Measurements from ENCODE around the gene SLC25A4.
A peak's percentile ranks its signal among the peaks of the same experiment; 100 is the strongest.
"Not testable (repeated sequence)": the region's sequence is repeated elsewhere in the genome, so short reads cannot be mapped to it uniquely, and the experiment has no call there.

Gene SLC25A4

GRCh38 chr4:185142912-185143600 is at the start of gene SLC25A4:
Gene SLC25A4 (plus strand): TSS chr4:185143266. CDS start chr4:185143373, 107 bp downstream.
- DNase-seq (ENCODE audit: low spot score) = peak; percentile 78

- DNase-seq (ENCODE audit: low spot score) = no peak
Observed at GRCh38 chr4:185093603-185094002, 49.5 kb upstream of the SLC25A4 start.

- peak; percentile 17 for DNase-seq (ENCODE audit: low spot score)
Observed at GRCh38 chr4:185096032-185096653, 46.9 kb upstream of the SLC25A4 start.

- DNase-seq (ENCODE audit: low spot score) = no peak
Observed at GRCh38 chr4:185098474-185098873, 44.6 kb upstream of the SLC25A4 start.

GRCh38 chr4:185099024-185099682 is 43.9 kb upstream of the SLC25A4 start:
- no peak for DNase-seq (ENCODE audit: low spot score)

- DNase-seq (ENCODE audit: low spot score) = no peak
Observed at GRCh38 chr4:185099940-185100339, 43.1 kb upstream of the SLC25A4 start.

GRCh38 chr4:185100423-185100822 is 42.6 kb upstream of the SLC25A4 start:
- DNase-seq (ENCODE audit: low spot score) = no peak

GRCh38 chr4:185101354-185101890 is 41.6 kb upstream of the SLC25A4 start:
- DNase-seq (ENCODE audit: low spot score) = no peak

GRCh38 chr4:185104733-185105132 is 38.3 kb upstream of the SLC25A4 start:
- no peak for DNase-seq (ENCODE audit: low spot score)

GRCh38 chr4:185106353-185106752 is 36.7 kb upstream of the SLC25A4 start:
- DNase-seq (ENCODE audit: low spot score) = no peak

- DNase-seq (ENCODE audit: low spot score) = not testable (repeated sequence)
Observed at GRCh38 chr4:185107574-185107973, 35.5 kb upstream of the SLC25A4 start.

- no peak for DNase-seq (ENCODE audit: low spot score)
Observed at GRCh38 chr4:185108185-185108584, 34.9 kb upstream of the SLC25A4 start.

- DNase-seq (ENCODE audit: low spot score) = no peak
Observed at GRCh38 chr4:185108669-185109068, 34.4 kb upstream of the SLC25A4 start.

GRCh38 chr4:185109736-185110135 is 33.3 kb upstream of the SLC25A4 start:
- DNase-seq (ENCODE audit: low spot score) = no peak

- DNase-seq (ENCODE audit: low spot score) = no peak
Observed at GRCh38 chr4:185110375-185110823, 32.7 kb upstream of the SLC25A4 start.

- no peak for DNase-seq (ENCODE audit: low spot score)
Observed at GRCh38 chr4:185112104-185112503, 31.0 kb upstream of the SLC25A4 start.

- no peak for DNase-seq (ENCODE audit: low spot score)
Observed at GRCh38 chr4:185113340-185113739, 29.7 kb upstream of the SLC25A4 start.

- no peak for DNase-seq (ENCODE audit: low spot score)
Observed at GRCh38 chr4:185115827-185116232, 27.2 kb upstream of the SLC25A4 start.

- DNase-seq (ENCODE audit: low spot score) = no peak
Observed at GRCh38 chr4:185117300-185117934, 25.6 kb upstream of the SLC25A4 start.

GRCh38 chr4:185118876-185119275 is 24.2 kb upstream of the SLC25A4 start:
- no peak for DNase-seq (ENCODE audit: low spot score)

GRCh38 chr4:185119467-185119866 is 23.6 kb upstream of the SLC25A4 start:
- DNase-seq (ENCODE audit: low spot score) = not testable (repeated sequence)

- DNase-seq (ENCODE audit: low spot score) = no peak
Observed at GRCh38 chr4:185119927-185120630, 23.0 kb upstream of the SLC25A4 start.

Measured in activated CD4-positive, alpha-beta T cell treated with anti-CD3 and anti-CD28 coated beads, Interleukin-2, Interleukin-4, amounts not matched to agents 100 ng/mL and 50 ng/mL, durations not matched to agents 16 hours and 8 hours (primary cell).